H1 (cell line): ENCODE results near the gene MLLT6. TPM values are rescaled to one million over a fixed set of nuclear protein-coding genes. Genes with fewer than 3 reads are reported as not detected.

Experiments
- CTCF ChIA-PET: fragments of 300-600 bp; sonication (Branson Sonifier 250); formaldehyde crosslinking; loops from one replicate; lab custom pipeline; 2021; ENCODE audit not compliant: partially characterized antibody; lab: Charles Lee
- POLR2A ChIA-PET: fragments of 300-600 bp; sonication (Branson Sonifier 250); formaldehyde crosslinking; loops from one replicate; lab custom pipeline; 2021; ENCODE audit warnings: inconsistent platforms; ENCODE audit not compliant: partially characterized antibody; lab: Charles Lee
- DNase-seq, 2 experiments: peaks; one replicate each; pipeline versions ENCODE4 v3.0.0 to v3.0.0-alpha.2; 2010 to 2022; ENCODE audit warnings: low spot score in 2 of 2, low read depth in 1 of 2, mixed read lengths in 1 of 2
- FAIRE-seq: peaks from 2 replicates; lab custom pipeline; 2011; peaks lifted over from hg19 to GRCh38; lab: Jason Lieb, UNC
- H2AFZ ChIP-seq: 2 replicates; pipeline ENCODE4 v1.8.1; 2012; ENCODE audit warnings: low read length, inconsistent platforms
- H2AK5ac ChIP-seq: 2 replicates; pipeline ENCODE4 v1.6.1; 2013; ENCODE audit warnings: low read depth, low read length
- H2BK120ac ChIP-seq: replicated peaks from 2 replicates; pipeline ENCODE3; 2013; ENCODE audit warnings: low read depth, low read length, inconsistent platforms
- H2BK12ac ChIP-seq: 2 replicates; pipeline ENCODE4 v1.6.1; 2013; ENCODE audit warnings: low read depth, low read length
- H2BK15ac ChIP-seq: 2 replicates; pipeline ENCODE4 v1.6.1; 2013; ENCODE audit warnings: low read length
- H2BK20ac ChIP-seq: 2 replicates; pipeline ENCODE4 v1.6.1; 2013; ENCODE audit warnings: low read length
- H2BK5ac ChIP-seq: 2 replicates; pipeline ENCODE4 v1.6.1; 2013; ENCODE audit warnings: low read depth, low read length
- H3K14ac ChIP-seq: 2 replicates; pipeline ENCODE4 v1.6.1; 2013; ENCODE audit warnings: inconsistent platforms; ENCODE audit not compliant: insufficient read length
- H3K18ac ChIP-seq: 2 replicates; pipeline ENCODE4 v1.6.1; 2013; ENCODE audit warnings: low read length; ENCODE audit errors: extremely low read depth
- H3K23ac ChIP-seq: 2 replicates; pipeline ENCODE4 v1.6.1; 2013; ENCODE audit warnings: inconsistent platforms; ENCODE audit not compliant: insufficient read length
- H3K23me2 ChIP-seq: 2 replicates; pipeline ENCODE4 v1.6.1; 2013; ENCODE audit warnings: low read depth, low read length
- H3K27ac ChIP-seq: 2 replicates; pipeline ENCODE4 v1.6.1; 2011; ENCODE audit warnings: low read depth, low read length, inconsistent platforms
- H3K27me3 ChIP-seq, 4 experiments: replicated peaks in 1 of 4; 1 replicate in 1 of 4; 2 replicates in 3 of 4; pipeline versions ENCODE4 v1.6.1 to v1.8.1; 2011 to 2013; ENCODE audit warnings: low read length in 3 of 4, mild to moderate bottlenecking in 3 of 4, inconsistent platforms in 2 of 4, mixed read lengths in 2 of 4, moderate library complexity in 1 of 4; ENCODE audit not compliant: control insufficient read depth in 3 of 4, insufficient read depth in 3 of 4; ENCODE audit errors: extremely low read depth in 1 of 4
- H3K36me3 ChIP-seq, 4 experiments: 2 replicates each; pipeline versions ENCODE4 v1.6.1 to v1.8.1; 2011 to 2013; ENCODE audit warnings: mild to moderate bottlenecking in 4 of 4, low read length in 3 of 4, moderate library complexity in 2 of 4, control low read depth in 1 of 4, inconsistent platforms in 1 of 4; ENCODE audit not compliant: insufficient read depth in 4 of 4, control insufficient read depth in 2 of 4
- H3K4ac ChIP-seq: replicated peaks from 2 replicates; pipeline ENCODE3; 2013; ENCODE audit warnings: low read length, low read depth, mixed read lengths, inconsistent platforms; ENCODE audit not compliant: insufficient read length
- H3K4me1 ChIP-seq, 4 experiments: replicated peaks in 1 of 4; 1 replicate in 1 of 4; 2 replicates in 3 of 4; pipeline versions ENCODE4 v1.6.1 to v1.8.1; 2011 to 2013; ENCODE audit warnings: low read length in 3 of 4, inconsistent platforms in 2 of 4, mixed read lengths in 1 of 4; ENCODE audit not compliant: insufficient read depth in 4 of 4, control insufficient read depth in 3 of 4
- H3K4me2 ChIP-seq, 2 experiments: 2 replicates each; pipeline versions ENCODE4 v1.6.1 to v1.8.1; 2011 to 2013; ENCODE audit warnings: low read depth in 2 of 2, low read length in 2 of 2, control low read depth in 1 of 2, inconsistent platforms in 1 of 2, mild to moderate bottlenecking in 1 of 2; ENCODE audit not compliant: insufficient read depth in 1 of 2
- H3K4me3 ChIP-seq, 4 experiments: fragments of 200-600, 300-600 bp in 1 of 4; sonication (generic), shearing (Covaris generic), sonication (Bioruptor Twin) in 1 of 4; 2 replicates each; pipeline versions ENCODE4 v1.5.1 to v1.8.1; 2011 to 2016; ENCODE audit warnings: low read length in 4 of 4, low read depth in 3 of 4, control low read depth in 2 of 4, inconsistent platforms in 2 of 4, mild to moderate bottlenecking in 2 of 4, mixed read lengths in 1 of 4, moderate library complexity in 1 of 4; ENCODE audit not compliant: insufficient read depth in 2 of 4; ENCODE audit errors: extremely low read depth in 1 of 4
- H3K56ac ChIP-seq: replicated peaks from 2 replicates; pipeline ENCODE3; 2013; ENCODE audit warnings: low read depth, mild to moderate bottlenecking, mixed read lengths, low read length, inconsistent platforms; ENCODE audit not compliant: insufficient read length
- H3K79me1 ChIP-seq: 2 replicates; pipeline ENCODE4 v1.6.1; 2013; ENCODE audit warnings: low read depth, low read length, control low read depth
- H3K79me2 ChIP-seq, 2 experiments: 2 replicates each; pipeline versions ENCODE4 v1.6.1 to v1.8.1; 2012 to 2013; ENCODE audit warnings: low read length in 2 of 2, mild to moderate bottlenecking in 2 of 2, inconsistent platforms in 1 of 2; ENCODE audit not compliant: insufficient read depth in 2 of 2, control insufficient read depth in 1 of 2
- H3K9ac ChIP-seq, 4 experiments: replicated peaks in 1 of 4; 1 replicate in 1 of 4; 2 replicates in 3 of 4; pipeline versions ENCODE4 v1.6.1 to v1.8.1; 2011 to 2013; ENCODE audit warnings: low read depth in 3 of 4, low read length in 3 of 4, control low read depth in 2 of 4, mild to moderate bottlenecking in 2 of 4, moderate library complexity in 2 of 4, inconsistent platforms in 1 of 4; ENCODE audit errors: extremely low read depth in 1 of 4
- H3K9me3 ChIP-seq, 2 experiments: 2 replicates each; pipeline versions ENCODE4 v1.6.1 to v1.8.1; 2012 to 2013; ENCODE audit warnings: mild to moderate bottlenecking in 2 of 2, moderate library complexity in 2 of 2, control low read depth in 1 of 2, inconsistent platforms in 1 of 2, low read depth in 1 of 2, low read length in 1 of 2, mixed read lengths in 1 of 2; ENCODE audit not compliant: insufficient read depth in 2 of 2
- H4K20me1 ChIP-seq, 2 experiments: replicated peaks in 1 of 2; 2 replicates each; pipeline versions ENCODE3 to v1.8.1; 2011 to 2013; ENCODE audit warnings: inconsistent platforms in 2 of 2, low read length in 2 of 2, mild to moderate bottlenecking in 1 of 2; ENCODE audit not compliant: insufficient read depth in 2 of 2, control insufficient read depth in 1 of 2
- H4K5ac ChIP-seq: 2 replicates; pipeline ENCODE4 v1.6.1; 2013; ENCODE audit warnings: low read length, low read depth, mixed read lengths, inconsistent platforms; ENCODE audit not compliant: insufficient read length
- H4K8ac ChIP-seq: 2 replicates; pipeline ENCODE4 v1.8.0; 2013; ENCODE audit warnings: mild to moderate bottlenecking, moderate library complexity, low read length, inconsistent platforms; ENCODE audit not compliant: insufficient read depth; ENCODE audit errors: extremely low read depth
- H4K91ac ChIP-seq: replicated peaks from 2 replicates; pipeline ENCODE3; 2013; ENCODE audit warnings: low read length, mixed read lengths, inconsistent platforms; ENCODE audit not compliant: insufficient read length
- BRCA1 ChIP-seq: IDR thresholded peaks from 2 replicates; pipeline ENCODE4 v1.6.1; 2012; ENCODE audit warnings: low read depth, low read length, improper control_type of control experiment
- E2F6 ChIP-seq: IDR thresholded peaks from 2 replicates; pipeline ENCODE4 v1.6.1; 2012; ENCODE audit warnings: inconsistent platforms
- POLR2A ChIP-seq, 2 experiments: IDR thresholded peaks; 1 replicate in 1 of 2; 2 replicates in 1 of 2; pipeline ENCODE4 v1.6.1; 2011; ENCODE audit warnings: low read depth in 2 of 2, low read length in 2 of 2, mild to moderate bottlenecking in 2 of 2; ENCODE audit errors: control extremely low read depth in 1 of 2
- RAD21 ChIP-seq, 2 experiments: IDR thresholded peaks in 1 of 2; conservative IDR thresholded peaks in 1 of 2; 2 replicates each; pipeline ENCODE4 v1.6.1; 2011; ENCODE audit warnings: low read depth in 2 of 2, low read length in 2 of 2, improper control_type of control experiment in 1 of 2, inconsistent platforms in 1 of 2, mild to moderate bottlenecking in 1 of 2, moderate library complexity in 1 of 2
- SP1 ChIP-seq: IDR thresholded peaks from 2 replicates; pipeline ENCODE4 v1.6.1; 2011; ENCODE audit warnings: low read depth, low read length
- WGBS, 2 experiments: shearing (Covaris generic) in 1 of 2; methylation state at CpG; one replicate each; pipeline versions ENCODE4 v1.1.6 to v1.1.7; 2013 to 2015; ENCODE audit warnings: low lambda C conversion rate in 2 of 2, mixed read lengths in 2 of 2, inconsistent platforms in 1 of 2, low coverage in 1 of 2, missing lambda C conversion rate in 1 of 2; ENCODE audit not compliant: insufficient replicate concordance in 2 of 2, insufficient coverage in 1 of 2, insufficient read length in 1 of 2; ENCODE audit errors: extremely low coverage in 1 of 2, missing lambda C conversion rate in 1 of 2; 5-methylcytosine and 5-hydroxymethylcytosine counted together
- polyA plus RNA-seq, 7 experiments: library from polyadenylated mRNA; depleted of rRNA in 3 of 7; stranded (reverse) in 5 of 7; unstranded in 2 of 7; fragments of >200 nt in 5 of 7; fragments of 200-250 nt in 2 of 7; gene quantifications; 1 replicate in 5 of 7; 2 replicates in 1 of 7; 4 replicates in 1 of 7; pipeline versions ENCODE4 v1.2.1 to v1.2.3, GENCODE V29; 2011 to 2013; ENCODE audit warnings: missing spikeins in 2 of 7, mixed read lengths in 2 of 7
- total RNA-seq: library from RNA; stranded (reverse); fragmentation: NEBNext Ultra II Directional; extraction: Animal tissue kit (Norgen Biotek cat#: 25700); gene quantifications from 2 replicates; pipeline ENCODE4 v1.2.1, GENCODE V29; 2021

Gene MLLT6
- total and polyA plus RNA-seq, 2 of the 8 experiments (the other 6 are each of a cell fraction or from before 2014, with no cell fraction given): 6.5 to 8.0 TPM

GRCh38 chr17:38753071-38753506, 48.0 kb downstream of the MLLT6 start:
- H3K4me1 ChIP-seq: peaks cover 0 to 5% (median 3%) of the 10 kb centered on the region in 4 experiments; a peak in 4 of 7 replicates
- H3K9me3 ChIP-seq: no peaks in the 10 kb centered on the region
- peak overlapping the region; percentile 62 for H4K8ac ChIP-seq
- H3K27ac ChIP-seq: 0 out of 2 replicates have a peak overlapping the region, but pooled peaks have one; percentile 67
- no peak overlapping the region for H2BK15ac ChIP-seq
- H4K20me1 ChIP-seq: peaks cover 0 to 5% of the 10 kb centered on the region in 2 experiments
- peak overlapping the region; percentile 85 for H3K56ac ChIP-seq
- no peak overlapping the region for H2AFZ ChIP-seq
- ChIA-PET POLR2A (interaction anchor here (0.8 to 3.6 kb wide), 7 partner anchors 11 to 698 kb away, joined by 3 to 17 read pairs (median 4); partner anchors contain the start of genes LASP1 and MED1), CTCF (interaction anchor here (0.8 to 2.5 kb wide), 4 partner anchors 9 to 76 kb away, joined by 3 to 10 read pairs (median 4); no protein-coding TSS in a partner anchor)
- no peak overlapping the region for H4K91ac ChIP-seq
- H3K4me2 ChIP-seq: peak overlapping the region; percentile 89 to 96
- 19% methylated on average over 22 of the region's 22 CpGs; no CpG with 5 or more reads in 1 of the 2 experiments for WGBS, 2 experiments
- H2BK120ac ChIP-seq: no peak overlapping the region
- peak overlapping the region; percentile 70 to 88 (median 80) for H3K9ac ChIP-seq
- no peak overlapping the region for H3K23ac ChIP-seq
- 0 out of 2 replicates have a peak overlapping the region, but pooled peaks have one; percentile 73 for H3K18ac ChIP-seq
- H3K23me2 ChIP-seq: peaks cover 34% of the 10 kb centered on the region
- H3K27me3 ChIP-seq: peaks cover 0 to 11% (median 5%) of the 10 kb centered on the region in 4 experiments; a peak in 5 of 7 replicates
- peaks cover 0 to 16% of the 10 kb centered on the region in 2 experiments; a peak in 3 of 4 replicates for H3K79me2 ChIP-seq
- no peak overlapping the region for H3K4ac ChIP-seq
- peaks cover 2% of the 10 kb centered on the region; the same call in 1 of the 2 replicates for H3K79me1 ChIP-seq
- H2AK5ac ChIP-seq: no peak overlapping the region; the same call in 1 of the 2 replicates
- FAIRE-seq (no peak), DNase-seq (no peak)
- no peak overlapping the region for H2BK12ac ChIP-seq
- no peak overlapping the region for H4K5ac ChIP-seq
- H2BK20ac ChIP-seq: no peak overlapping the region
- TF ChIP-seq POLR2A (IDR thresholded peaks at IDR 0.05; ENCODE audit: control extremely low read depth in 1 of 2, low read depth in 2 of 2, low read length in 2 of 2) (no peak), SP1 (no peak), RAD21 (IDR thresholded peaks at IDR 0.05 in 1 of 2, conservative IDR thresholded peaks at IDR 0.05 in 1 of 2; ENCODE audit: low read depth in 2 of 2, low read length in 2 of 2) (no peak), E2F6 (no peak), BRCA1 (no peak)
- H2BK5ac ChIP-seq: peak overlapping the region; percentile 96; the same call in 1 of the 2 replicates
- peak overlapping the region; percentile 86 to 99 (median 90) for H3K4me3 ChIP-seq
- H3K36me3 ChIP-seq: peaks cover 9 to 23% (median 16%) of the 10 kb centered on the region in 4 experiments; a peak in 7 of 8 replicates
- no peak overlapping the region for H3K14ac ChIP-seq
